Measurements from ENCODE around the gene KIAA0930.

KIAA0930 gene

DNA sequence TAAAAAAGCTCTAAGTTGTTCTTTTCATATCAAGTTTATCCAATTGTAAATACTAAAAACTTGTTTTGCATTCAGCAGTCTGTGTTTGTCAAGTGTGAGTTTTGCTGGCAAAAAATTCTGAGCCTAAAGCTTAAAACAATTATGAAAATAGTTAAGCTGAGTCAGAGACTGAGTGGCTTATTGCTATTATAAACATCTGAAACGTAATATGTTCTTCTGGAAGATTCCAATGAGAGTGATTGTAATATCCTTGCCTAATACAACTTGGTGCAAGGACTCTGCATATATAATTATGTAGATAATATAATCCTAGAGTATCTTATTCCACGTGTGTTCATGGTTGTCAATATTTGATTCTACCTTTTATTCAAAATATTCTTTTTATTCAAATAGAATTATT, 91.0 kb downstream of the KIAA0930 start:
- H3K27ac ChIP-seq = no peak overlapping the region
- POLR2A ChIA-PET (ENCODE audit: low non-redundant PET) = no interaction called here
- CTCF ChIA-PET = no interaction called here
- no peak for DNase-seq (ENCODE audit: low spot score)
- no peak for TF ChIP-seq CTCF (conservative IDR thresholded peaks at IDR 0.05; ENCODE audit: low read depth)

DNA sequence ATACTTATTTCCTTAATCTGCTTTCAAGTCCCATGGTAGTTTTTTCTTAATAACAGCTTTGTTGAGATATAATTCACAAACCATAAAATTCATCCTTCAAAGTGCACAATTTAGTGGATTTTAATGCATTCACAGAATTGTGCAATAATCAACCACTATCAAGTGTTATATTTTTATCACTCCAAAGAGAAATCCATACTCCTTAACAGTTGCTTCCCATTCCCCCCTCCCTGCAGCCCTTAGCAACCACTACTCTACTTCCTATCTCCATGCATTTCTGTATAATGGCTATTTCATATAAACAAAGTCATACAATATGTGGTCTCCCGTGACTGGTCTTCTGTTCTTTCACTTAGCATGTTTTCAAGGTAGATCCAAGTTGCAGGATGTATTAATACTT, 95.8 kb downstream of the KIAA0930 start:
- no peak for TF ChIP-seq CTCF (conservative IDR thresholded peaks at IDR 0.05; ENCODE audit: low read depth)
- CTCF ChIA-PET = no interaction called here
- no peak for DNase-seq (ENCODE audit: low spot score)
- H3K27ac ChIP-seq = no peak overlapping the region
- POLR2A ChIA-PET (ENCODE audit: low non-redundant PET) = no interaction called here

DNA sequence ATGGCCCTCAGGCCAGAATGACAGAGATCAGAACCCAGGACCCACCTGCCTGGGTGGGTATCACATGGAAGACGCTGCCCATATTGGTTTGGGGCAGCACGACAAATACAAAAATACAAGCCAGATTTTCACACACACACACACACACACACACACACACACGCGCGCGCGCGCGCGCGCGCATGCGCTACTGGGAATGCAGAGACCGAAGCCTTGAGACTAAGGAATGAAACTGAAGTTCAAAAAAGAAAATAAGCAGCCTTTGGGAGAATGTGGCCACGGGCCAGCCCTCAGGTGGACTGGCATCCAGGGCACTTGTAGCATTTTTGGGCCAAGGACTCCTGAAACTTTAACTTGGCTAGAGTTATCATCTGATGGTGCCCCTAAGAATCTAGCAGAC, 98.3 kb downstream of the KIAA0930 start:
- H3K27ac ChIP-seq = no peak overlapping the region
- POLR2A ChIA-PET (ENCODE audit: low non-redundant PET) = no interaction called here
- CTCF ChIA-PET = no interaction called here
- TF ChIP-seq CTCF (conservative IDR thresholded peaks at IDR 0.05; ENCODE audit: low read depth) = no peak
- no peak for DNase-seq (ENCODE audit: low spot score)

Data from RWPE1 (cell line).